ENCODE results near the gene HBM. TPM values are rescaled to one million over a fixed set of nuclear protein-coding genes. Genes with fewer than 3 reads are reported as not detected.
"Not testable (repeated sequence)": the region's sequence is repeated elsewhere in the genome, so short reads cannot be mapped to it uniquely, and the experiment has no call there.

The HBM gene
- total RNA-seq, 2 donors from 2014 or later, result 1.2 TPM; not detected in 1

DNA sequence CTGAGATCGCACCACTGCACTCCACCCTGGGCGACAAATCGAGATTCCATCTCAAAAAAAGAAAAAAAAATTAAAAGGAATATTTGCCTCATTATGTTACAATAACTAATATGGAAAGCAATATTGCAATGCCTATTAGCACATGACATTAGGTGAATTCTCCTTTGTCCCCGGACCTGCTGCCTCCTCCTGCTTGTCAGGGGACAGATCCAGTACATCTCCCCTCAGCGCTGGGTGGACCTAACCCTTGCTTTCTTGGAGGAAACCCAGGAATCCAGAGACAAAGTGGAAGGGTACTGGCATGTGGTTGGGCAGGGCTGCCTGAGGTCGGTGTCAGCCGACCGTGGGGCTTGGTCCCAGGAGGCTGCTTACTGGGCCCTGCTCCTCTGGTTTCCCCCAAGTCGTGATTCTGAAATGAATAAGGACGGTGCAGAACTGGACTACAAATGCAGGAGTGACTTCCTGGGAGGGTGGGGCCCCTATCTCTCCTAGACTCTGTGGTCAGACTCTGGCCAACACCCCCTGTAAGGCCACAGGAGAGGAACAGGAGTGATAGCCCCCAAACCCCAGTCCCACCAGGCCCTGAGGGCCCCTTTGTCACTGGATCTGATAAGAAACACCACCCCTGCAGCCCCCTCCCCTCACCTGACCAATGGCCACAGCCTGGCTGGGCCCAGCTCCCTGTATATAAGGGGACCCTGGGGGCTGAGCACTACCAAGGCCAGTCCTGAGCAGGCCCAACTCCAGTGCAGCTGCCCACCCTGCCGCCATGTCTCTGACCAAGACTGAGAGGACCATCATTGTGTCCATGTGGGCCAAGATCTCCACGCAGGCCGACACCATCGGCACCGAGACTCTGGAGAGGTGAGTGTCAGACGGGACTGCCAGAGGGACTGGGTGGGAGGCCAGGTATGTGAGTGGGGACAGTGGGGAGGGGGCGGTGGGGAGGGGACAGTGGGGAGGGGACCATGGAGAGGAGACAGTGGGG, 13.3 kb upstream of the HBM start, which contains the start of gene HBZ:
HBZ (plus strand) TSS at position 504 of the 988 bp plus-strand sequence; CDS start at position 770, 266 bp downstream.
- no peak for DNase-seq (ENCODE audit: low spot score)
- H3K9me3 ChIP-seq, result no peaks in the 10 kb centered on the region
- no peaks in the 10 kb centered on the region for H3K36me3 ChIP-seq
- no peak within 1 kb of the TSS for H3K27ac ChIP-seq
- no peak for TF ChIP-seq CTCF (IDR thresholded peaks at IDR 0.05)
- no peak within 1 kb of the TSS for H3K4me3 ChIP-seq
- H3K27me3 ChIP-seq, result no peaks in the 10 kb centered on the region
- peaks cover 0 to 10% of the 10 kb centered on the region in 2 donors for H3K4me1 ChIP-seq

DNA sequence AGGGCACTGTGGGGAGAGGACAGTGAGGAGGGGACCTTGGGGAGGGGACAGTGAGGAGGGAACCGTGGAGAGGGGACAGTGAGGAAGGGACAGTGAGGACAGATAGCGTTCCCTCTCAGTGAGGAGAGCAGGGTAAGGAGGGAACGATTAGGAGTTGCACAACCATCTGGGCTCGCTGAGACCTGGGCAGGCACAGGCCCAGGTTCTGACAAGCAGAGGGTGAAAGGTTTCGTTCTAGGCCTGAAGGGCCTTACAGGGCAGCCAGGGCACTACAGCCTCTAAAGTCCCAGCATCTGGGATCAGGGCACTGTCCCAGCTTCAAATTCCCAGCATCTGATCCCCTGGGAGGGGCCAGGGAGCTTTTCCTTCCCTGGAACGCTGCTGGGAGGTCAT, 12.7 kb upstream of the HBM start:
- not testable (repeated sequence) for H3K36me3 ChIP-seq; H3K4me3 ChIP-seq; H3K4me1 ChIP-seq; H3K27me3 ChIP-seq; H3K9me3 ChIP-seq; DNase-seq (ENCODE audit: low spot score); H3K27ac ChIP-seq

GRCh38 chr16:153550-154216, 12.1 kb upstream of the HBM start:
- not testable (repeated sequence) for H3K36me3 ChIP-seq; DNase-seq (ENCODE audit: low spot score); H3K27me3 ChIP-seq; H3K4me1 ChIP-seq; H3K9me3 ChIP-seq; H3K4me3 ChIP-seq; H3K27ac ChIP-seq

DNA sequence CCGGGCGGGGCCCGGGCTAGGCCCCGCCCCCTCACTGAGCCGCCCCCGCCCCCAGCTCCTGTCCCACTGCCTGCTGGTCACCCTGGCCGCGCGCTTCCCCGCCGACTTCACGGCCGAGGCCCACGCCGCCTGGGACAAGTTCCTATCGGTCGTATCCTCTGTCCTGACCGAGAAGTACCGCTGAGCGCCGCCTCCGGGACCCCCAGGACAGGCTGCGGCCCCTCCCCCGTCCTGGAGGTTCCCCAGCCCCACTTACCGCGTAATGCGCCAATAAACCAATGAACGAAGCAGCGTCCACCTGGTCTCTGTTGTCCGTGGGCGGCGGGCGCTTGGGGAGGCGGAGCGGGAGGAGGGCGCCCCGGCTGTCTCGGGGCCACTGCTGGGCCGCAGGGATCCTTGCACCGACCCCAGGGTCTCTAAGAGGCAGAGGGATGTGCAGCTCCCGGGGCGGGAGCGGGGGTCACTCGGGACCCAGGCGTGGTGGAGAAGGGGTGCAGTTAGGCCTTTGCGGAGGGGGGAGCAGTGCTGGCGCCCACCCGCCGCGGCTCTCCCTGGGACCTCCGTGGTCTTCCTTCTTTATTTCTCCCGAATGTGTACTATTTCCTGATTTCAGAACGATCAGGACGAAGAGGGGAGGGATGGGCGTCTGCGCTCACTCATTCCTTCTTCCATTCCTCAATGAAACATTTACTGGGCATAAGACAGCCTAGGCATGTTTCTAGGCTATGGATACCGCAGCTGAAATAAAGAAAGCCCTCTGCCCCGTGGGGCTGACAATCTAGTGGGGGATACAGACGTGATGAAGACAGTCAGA, 11.4 kb upstream of the HBM start:
- no peaks in the 10 kb centered on the region for H3K27me3 ChIP-seq
- H3K4me1 ChIP-seq, result peaks cover 0 to 10% of the 10 kb centered on the region in 2 donors
- H3K4me3 ChIP-seq, result peak overlapping the region; percentile 26 to 55
- no peaks in the 10 kb centered on the region for H3K36me3 ChIP-seq
- H3K9me3 ChIP-seq, result no peaks in the 10 kb centered on the region
- no peak for DNase-seq (ENCODE audit: low spot score)
- no peak for TF ChIP-seq CTCF (IDR thresholded peaks at IDR 0.05)
- no peak overlapping the region for H3K27ac ChIP-seq

- Histone ChIP-seq H3K4me3 (peak overlapping the region in 1 of 2 donors; percentile 55), H3K27me3 (no peaks in the 10 kb centered on the region), H3K4me1 (peaks cover 0 to 10% of the 10 kb centered on the region in 2 donors), H3K36me3 (no peaks in the 10 kb centered on the region), H3K9me3 (no peaks in the 10 kb centered on the region), H3K27ac (no peak overlapping the region)
- no peak for DNase-seq (ENCODE audit: low spot score)
- no peak for TF ChIP-seq CTCF (IDR thresholded peaks at IDR 0.05)
Observed at GRCh38 chr16:155031-155398, 10.8 kb upstream of the HBM start.

DNA sequence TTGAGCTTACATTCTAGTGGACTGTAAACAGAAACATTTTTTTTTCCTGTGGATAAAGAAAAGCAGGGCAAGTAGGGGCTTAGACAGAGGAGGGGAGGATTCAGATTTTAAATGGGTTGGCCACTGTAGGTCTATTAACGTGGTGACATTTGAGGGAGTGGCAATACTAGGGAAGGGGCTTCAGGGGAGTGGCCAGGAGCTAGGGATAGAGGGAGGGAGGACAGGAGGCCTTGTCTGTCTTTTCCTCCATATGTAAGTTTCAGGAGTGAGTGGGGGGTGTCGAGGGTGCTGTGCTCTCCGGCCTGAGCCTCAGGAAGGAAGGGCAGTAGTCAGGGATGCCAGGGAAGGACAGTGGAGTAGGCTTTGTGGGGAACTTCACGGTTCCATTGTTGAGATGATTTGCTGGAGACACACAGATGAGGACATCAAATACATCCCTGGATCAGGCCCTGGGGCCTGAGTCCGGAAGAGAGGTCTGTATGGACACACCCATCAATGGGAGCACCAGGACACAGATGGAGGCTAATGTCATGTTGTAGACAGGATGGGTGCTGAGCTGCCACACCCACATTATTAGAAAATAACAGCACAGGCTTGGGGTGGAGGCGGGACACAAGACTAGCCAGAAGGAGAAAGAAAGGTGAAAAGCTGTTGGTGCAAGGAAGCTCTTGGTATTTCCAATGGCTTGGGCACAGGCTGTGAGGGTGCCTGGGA, 6.5 kb upstream of the HBM start:
- Histone ChIP-seq H3K27me3 (no peaks in the 10 kb centered on the region), H3K4me3 (no peak overlapping the region), H3K4me1 (peaks cover 0 to 8% of the 10 kb centered on the region in 2 donors), H3K9me3 (no peaks in the 10 kb centered on the region), H3K36me3 (no peaks in the 10 kb centered on the region), H3K27ac (no peak overlapping the region)
- no peak for TF ChIP-seq CTCF (IDR thresholded peaks at IDR 0.05)
- DNase-seq (ENCODE audit: low spot score), result no peak

DNA sequence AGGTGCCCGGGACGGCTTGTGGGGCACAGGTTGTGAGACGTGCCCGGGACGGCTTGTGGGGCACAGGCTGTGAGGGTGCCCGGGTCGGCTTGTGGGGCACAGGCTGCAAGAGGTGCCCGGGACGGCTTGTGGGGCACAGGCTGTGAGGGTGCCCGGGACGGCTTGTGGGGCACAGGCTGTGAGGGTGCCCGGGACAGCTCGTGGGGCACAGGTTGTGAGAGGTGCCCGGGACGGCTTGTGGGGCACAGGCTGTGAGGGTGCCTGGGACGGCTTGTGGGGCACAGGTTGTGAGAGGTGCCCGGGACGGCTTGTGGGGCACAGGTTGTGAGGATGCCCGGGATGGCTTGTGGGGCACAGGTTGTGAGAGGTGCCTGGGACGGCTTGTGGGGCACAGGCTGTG, 5.5 kb upstream of the HBM start:
- not testable (repeated sequence) for H3K36me3 ChIP-seq; DNase-seq (ENCODE audit: low spot score); H3K27me3 ChIP-seq; H3K4me1 ChIP-seq; H3K4me3 ChIP-seq; H3K27ac ChIP-seq; H3K9me3 ChIP-seq
